Thoracic aorta endothelial cell (primary cell): Measurements from ENCODE around the gene POP7. TPM values are rescaled to one million over a fixed set of nuclear protein-coding genes. Genes with fewer than 3 reads are reported as not detected.

Experiments used
- total RNA-seq: library from RNA; depleted of rRNA; stranded (reverse); fragments of >200 nt; gene quantifications from 2 replicates; pipeline ENCODE4 v1.2.3, GENCODE V29; 2012

POP7 gene
- 36.7 and 44.8 TPM in 2 replicates for total RNA-seq

GRCh38 chr7:100705753-100706671 is at the start of gene POP7:
Gene POP7, plus strand, starts transcription at chr7:100706121. Its CDS starts 710 bp downstream, at chr7:100706831.

DNA sequence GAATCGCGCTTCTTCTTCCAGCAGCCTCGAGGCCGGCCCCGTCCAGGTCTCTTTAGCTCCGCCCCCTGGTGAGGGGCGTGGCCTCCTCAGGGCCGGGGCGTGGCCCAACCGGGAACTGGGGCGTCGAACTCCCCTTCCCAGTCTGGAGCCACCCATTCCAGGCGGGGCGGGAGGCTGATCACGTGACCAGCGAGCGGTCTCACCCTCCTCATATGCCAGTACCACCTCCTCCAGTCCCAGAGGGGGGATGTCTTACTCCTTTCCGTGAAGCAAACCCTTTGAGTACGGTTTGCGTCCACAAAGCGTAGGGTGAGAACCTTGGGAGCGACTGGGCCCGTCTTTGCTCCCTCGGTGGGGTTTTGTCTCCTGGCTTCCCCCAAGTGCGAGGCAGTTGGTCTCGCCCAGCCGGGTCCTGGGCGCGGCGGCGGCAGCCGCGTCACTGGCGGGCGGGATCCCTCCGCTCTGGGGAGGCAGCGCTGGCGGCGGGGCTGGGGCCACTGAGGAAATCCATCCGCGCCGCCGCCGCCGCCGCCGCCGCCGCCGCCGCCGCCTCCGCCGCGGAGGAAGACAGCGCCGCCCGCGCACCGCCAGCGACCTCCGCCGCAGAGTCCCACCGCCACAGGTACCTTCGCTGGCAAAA is 32.5 kb upstream of the POP7 start, which contains the start of gene GNB2:
Gene GNB2, plus strand, starts transcription at position 439 of the 640 bp plus-strand sequence. CDS start 2,526 bp downstream, outside the sequence.

DNA sequence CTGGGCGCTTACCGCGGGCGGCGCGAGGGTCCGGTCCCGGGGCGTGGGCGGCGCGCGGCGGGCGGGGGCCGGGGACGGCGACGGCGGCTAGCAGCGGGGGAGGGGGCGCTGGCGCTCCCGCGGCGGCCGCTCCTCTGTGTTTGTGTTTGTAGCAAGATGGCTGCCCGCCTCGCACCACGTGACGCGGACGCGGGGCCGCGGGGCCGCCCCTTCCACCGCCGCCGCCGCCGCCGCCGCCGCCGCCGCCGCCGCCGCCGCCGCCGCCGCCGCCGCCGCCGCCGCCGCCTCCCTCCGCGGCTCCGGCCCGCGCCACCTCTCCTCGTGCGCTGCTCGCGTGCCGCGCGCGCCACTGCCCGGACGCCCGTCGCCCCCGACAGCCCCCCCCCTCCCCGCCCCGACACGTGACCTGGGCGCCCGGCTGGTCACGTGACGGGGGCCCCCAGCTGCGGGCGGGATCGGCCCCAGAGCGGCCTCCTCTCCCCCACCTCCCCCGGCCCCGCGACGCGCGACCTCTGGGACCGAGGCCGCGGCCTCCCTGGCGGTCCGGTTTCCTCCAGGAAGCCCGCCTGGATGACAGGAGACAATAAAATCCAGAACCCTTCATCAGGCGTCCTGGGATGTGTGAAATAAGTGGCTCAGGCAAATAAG is 11.7 kb upstream of the POP7 start, which contains the start of gene GIGYF1:
Gene GIGYF1, minus strand, starts transcription at position 153 of the 648 bp plus-strand sequence. CDS start 6,012 bp downstream, outside the sequence.

GRCh38 chr7:100720279-100720670 is 14.4 kb downstream of the POP7 start, which contains the start of gene EPO:
Gene EPO, plus strand, starts transcription at chr7:100720468. Its CDS starts 513 bp downstream, at chr7:100720981.

Other genes starting within 250 kb of the POP7 start
- 1.7 and 1.9 TPM in 2 replicates for gene SPACDR, start 241.9 kb upstream of the POP7 start, total RNA-seq
- gene TSC22D4, start 226.9 kb upstream of the POP7 start, total RNA-seq, result 45.9 and 54.2 TPM in 2 replicates
- 2.7 and 4.1 TPM in 2 replicates for gene NYAP1, start 222.2 kb upstream of the POP7 start, total RNA-seq
- gene AGFG2, start 166.9 kb upstream of the POP7 start, total RNA-seq, result 33.0 and 36.8 TPM in 2 replicates
- gene SAP25, start 132.2 kb upstream of the POP7 start, total RNA-seq, result 0.53 TPM in 1 of 2 replicates, not detected in the other
- gene LRCH4, start 120.0 kb upstream of the POP7 start, total RNA-seq, result 18.6 and 21.3 TPM in 2 replicates
- 0.14 and 0.27 TPM in 2 replicates for gene FBXO24, start 119.8 kb upstream of the POP7 start, total RNA-seq
- 1.2 and 1.3 TPM in 2 replicates for gene PCOLCE, start 103.8 kb upstream of the POP7 start, total RNA-seq
- gene MOSPD3, start 93.6 kb upstream of the POP7 start, total RNA-seq, result 6.6 and 6.7 TPM in 2 replicates
- 0.27 and 0.43 TPM in 2 replicates for gene TFR2, start 64.6 kb upstream of the POP7 start, total RNA-seq
- not detected in 2 replicates for gene ACTL6B, start 49.7 kb upstream of the POP7 start, total RNA-seq
- gene GNB2, start 32.4 kb upstream of the POP7 start, total RNA-seq, result 79.8 and 94.3 TPM in 2 replicates
- 20.1 and 23.1 TPM in 2 replicates for gene GIGYF1, start 11.9 kb upstream of the POP7 start, total RNA-seq
- not detected in 2 replicates for gene EPO, start 14.3 kb downstream of the POP7 start, total RNA-seq
- gene ZAN, start 27.5 kb downstream of the POP7 start, total RNA-seq, result not detected in 2 replicates
- 148 and 172 TPM in 2 replicates for gene EPHB4, start 121.4 kb downstream of the POP7 start, total RNA-seq
- 17.4 and 17.5 TPM in 2 replicates for gene SLC12A9, start 146.6 kb downstream of the POP7 start, total RNA-seq
- gene TRIP6, start 161.3 kb downstream of the POP7 start, total RNA-seq, result 58.2 and 65.1 TPM in 2 replicates
- gene SRRT, start 169.0 kb downstream of the POP7 start, total RNA-seq, result 56.6 and 59.0 TPM in 2 replicates
- gene UFSP1, start 183.6 kb downstream of the POP7 start, total RNA-seq, result 1.3 and 3.1 TPM in 2 replicates
- 0.13 and 0.22 TPM in 2 replicates for gene ACHE, start 189.8 kb downstream of the POP7 start, total RNA-seq
- gene MUC3A, start 243.4 kb downstream of the POP7 start, total RNA-seq, result not detected in 2 replicates